ENCODE results near the gene PDIK1L. TPM values are rescaled to one million over a fixed set of nuclear protein-coding genes. Genes with fewer than 3 reads are reported as not detected.

PDIK1L gene
- total and polyA plus RNA-seq, 2 donors (not counting 3 experiments of a cell fraction or from before 2014, with no cell fraction given): 1.6 to 5.6 TPM

DNA sequence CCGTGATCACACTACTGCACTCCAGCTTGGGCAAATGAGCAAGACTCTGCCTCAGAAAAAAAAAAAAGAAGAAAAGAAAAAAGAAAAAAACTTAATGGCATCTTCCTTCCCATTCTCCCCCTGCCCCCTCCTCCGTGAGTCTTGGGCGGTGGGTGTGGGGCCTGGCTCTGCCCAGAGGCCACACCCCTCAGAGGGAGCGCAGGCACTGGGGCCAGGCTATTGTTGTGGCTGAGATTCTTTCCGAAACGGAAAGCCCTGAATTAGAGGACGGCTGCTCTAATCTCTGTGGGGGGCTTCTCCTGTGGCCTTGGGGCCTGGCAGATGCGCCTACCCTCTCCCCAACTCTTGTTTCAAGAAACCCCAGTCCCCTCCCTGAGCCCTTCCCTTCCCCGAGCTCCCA is 43.1 kb downstream of the PDIK1L start:
- no peaks in the 10 kb centered on the region for H3K9me3 ChIP-seq (replicated peaks; ENCODE audit: control insufficient read depth, insufficient read depth, low read length)
- no peaks in the 10 kb centered on the region for H4K20me1 ChIP-seq (replicated peaks; ENCODE audit: control insufficient read depth, extremely low read depth, insufficient read depth, low read length)
- no peaks in the 10 kb centered on the region for H3K27me3 ChIP-seq (ENCODE audit: control insufficient read depth in 2 of 2, insufficient read depth in 2 of 2, low read length in 2 of 2)
- H3K36me3 ChIP-seq (ENCODE audit: control insufficient read depth in 2 of 2, extremely low read depth in 1 of 2, insufficient read depth in 2 of 2, low read length in 2 of 2): no peaks in the 10 kb centered on the region
- CTCF ChIA-PET: interaction anchor here (2.8 to 5.6 kb wide), 3 partner anchors 10 to 50 kb away, joined by 18 to 69 read pairs (median 36); partner anchors contain the start of genes C1orf232 and ZNF593
- H3K79me2 ChIP-seq (ENCODE audit: control insufficient read depth, insufficient read depth, low read length): no peaks in the 10 kb centered on the region
- intact Hi-C loops (cut with micrococcal nuclease): loop anchor here (10.0 kb wide), 1 partner anchor 250 kb away; the partner anchor contains the start of gene STMN1
- FAIRE-seq (no peak), DNase-seq (ENCODE audit: low read depth, low spot score) (peak; percentile 36)
- H3K9ac ChIP-seq (replicated peaks; ENCODE audit: extremely low read depth, insufficient read depth, low read length): no peak overlapping the region
- peaks cover 39% of the 10 kb centered on the region for H3K4me1 ChIP-seq (ENCODE audit: control insufficient read depth, extremely low read depth, insufficient read depth, low read length)
- no peak overlapping the region for H2AFZ ChIP-seq (ENCODE audit: low read depth, low read length)
- dilution Hi-C loops (cut with MboI; ENCODE audit: extremely low pct_ligation_motif_present, low sequenced_read_pairs): no loop called here
- POLR2A ChIA-PET: no interaction called here
- BruUV-seq (replicated peaks): no TSS peak
- no peaks in the 10 kb centered on the region for H3K9me1 ChIP-seq (replicated peaks; ENCODE audit: control insufficient read depth, extremely low read depth, insufficient read depth, low read length)
- H3K27ac ChIP-seq (ENCODE audit: insufficient read depth, low read depth, low read length): no peak overlapping the region
- TF ChIP-seq MYC (IDR thresholded peaks at IDR 0.05; ENCODE audit: low read depth, low read length) (no peak), EZH2 (IDR thresholded peaks at IDR 0.05; ENCODE audit: borderline replicate concordance, low read depth, low read length, severe bottlenecking) (no peak), GATA2 (IDR thresholded peaks at IDR 0.05; ENCODE audit: insufficient read depth, insufficient read length, low read depth, low read length) (no peak), POLR2A (IDR thresholded peaks at IDR 0.05; ENCODE audit: low read depth, low read length) (no peak), MAX (IDR thresholded peaks at IDR 0.05; ENCODE audit: insufficient read depth, insufficient read length) (no peak), FOS (IDR thresholded peaks at IDR 0.05; ENCODE audit: borderline replicate concordance, insufficient read depth, low read length) (no peak), JUN (IDR thresholded peaks at IDR 0.05; ENCODE audit: borderline replicate concordance, insufficient read depth, insufficient read length, low read depth) (no peak), POLR2AphosphoS5 (IDR thresholded peaks at IDR 0.05; ENCODE audit: insufficient read depth, low read depth, low read length) (no peak)
- TF ChIP-seq, protein P1, sequence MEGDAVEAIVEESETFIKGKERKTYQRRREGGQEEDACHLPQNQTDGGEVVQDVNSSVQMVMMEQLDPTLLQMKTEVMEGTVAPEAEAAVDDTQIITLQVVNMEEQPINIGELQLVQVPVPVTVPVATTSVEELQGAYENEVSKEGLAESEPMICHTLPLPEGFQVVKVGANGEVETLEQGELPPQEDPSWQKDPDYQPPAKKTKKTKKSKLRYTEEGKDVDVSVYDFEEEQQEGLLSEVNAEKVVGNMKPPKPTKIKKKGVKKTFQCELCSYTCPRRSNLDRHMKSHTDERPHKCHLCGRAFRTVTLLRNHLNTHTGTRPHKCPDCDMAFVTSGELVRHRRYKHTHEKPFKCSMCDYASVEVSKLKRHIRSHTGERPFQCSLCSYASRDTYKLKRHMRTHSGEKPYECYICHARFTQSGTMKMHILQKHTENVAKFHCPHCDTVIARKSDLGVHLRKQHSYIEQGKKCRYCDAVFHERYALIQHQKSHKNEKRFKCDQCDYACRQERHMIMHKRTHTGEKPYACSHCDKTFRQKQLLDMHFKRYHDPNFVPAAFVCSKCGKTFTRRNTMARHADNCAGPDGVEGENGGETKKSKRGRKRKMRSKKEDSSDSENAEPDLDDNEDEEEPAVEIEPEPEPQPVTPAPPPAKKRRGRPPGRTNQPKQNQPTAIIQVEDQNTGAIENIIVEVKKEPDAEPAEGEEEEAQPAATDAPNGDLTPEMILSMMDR (IDR thresholded peaks at IDR 0.05; ENCODE audit: extremely low read depth in 1 of 2, insufficient read depth in 1 of 2, low read depth in 1 of 2, low read length in 2 of 2): no peak
- H3K4me3 ChIP-seq (replicated peaks in 1 of 3; ENCODE audit: insufficient read depth in 1 of 3, low read depth in 1 of 3, low read length in 3 of 3): no peak overlapping the region
- no peak overlapping the region for H3K4me2 ChIP-seq (ENCODE audit: insufficient read depth, low read length)
